Activated CD4-positive, CD25-positive, alpha-beta regulatory T cell treated with anti-CD3 and anti-CD28 coated beads, Interleukin-2, amount 50 U/mL, for 24 hours (primary cell): Measurements from ENCODE around the gene TEX26.

Source experiments
- ATAC-seq, 2 donors: fragments of 150-1000 bp; cut with Tn5 transposase; one replicate each; pipeline ENCODE4 v1.10.0; 2021; ENCODE audit warnings: mild to moderate bottlenecking in 1 of 2, moderate library complexity in 1 of 2

The TEX26 gene

DNA sequence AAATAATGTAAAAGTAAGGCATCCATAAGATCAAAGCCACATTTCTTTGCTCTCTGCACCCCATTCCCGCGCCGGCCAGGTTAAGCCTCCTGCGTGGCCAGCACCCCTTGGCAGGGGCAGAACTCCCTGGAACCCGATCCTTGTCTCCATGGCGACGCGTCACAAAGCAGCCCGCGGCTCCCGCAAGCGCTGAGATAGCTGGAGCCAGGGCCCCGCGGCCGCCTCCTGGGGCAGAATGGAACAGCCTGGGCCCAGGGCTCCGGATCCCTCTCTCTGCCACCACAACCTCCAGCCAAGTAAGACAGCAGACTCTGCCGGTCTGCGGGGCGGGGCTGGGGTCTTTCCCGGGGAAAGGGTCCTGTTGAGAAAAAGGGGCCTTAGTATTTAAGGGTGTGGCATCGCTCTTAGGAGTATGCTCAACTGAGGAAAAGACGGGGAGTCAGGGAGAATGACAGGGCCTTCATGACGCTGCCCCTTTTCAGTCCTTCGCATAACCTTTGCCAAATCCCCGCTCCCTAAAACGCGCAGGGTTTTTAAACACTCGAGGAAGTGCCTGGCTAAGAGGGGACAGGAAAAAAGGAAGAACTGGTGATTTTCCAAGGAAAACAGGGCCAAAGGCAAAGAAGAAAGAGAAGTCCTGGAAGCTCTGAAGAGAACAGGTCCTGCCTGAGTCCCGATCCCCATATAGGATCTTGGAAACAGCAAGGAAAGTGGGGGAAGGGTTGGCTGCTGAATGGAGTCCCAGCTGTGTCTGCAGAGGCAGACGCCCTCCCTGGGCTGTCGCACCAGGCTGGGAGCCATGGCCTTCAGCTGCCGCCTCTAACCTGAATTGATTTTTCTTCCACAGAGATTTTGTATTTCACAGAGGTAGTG lies at the start of gene TEX26:
Gene TEX26, plus strand, starts transcription at position 176 of the 873 bp plus-strand sequence. Its CDS starts 60 bp downstream, at position 236.
- ATAC-seq = no peak

DNA sequence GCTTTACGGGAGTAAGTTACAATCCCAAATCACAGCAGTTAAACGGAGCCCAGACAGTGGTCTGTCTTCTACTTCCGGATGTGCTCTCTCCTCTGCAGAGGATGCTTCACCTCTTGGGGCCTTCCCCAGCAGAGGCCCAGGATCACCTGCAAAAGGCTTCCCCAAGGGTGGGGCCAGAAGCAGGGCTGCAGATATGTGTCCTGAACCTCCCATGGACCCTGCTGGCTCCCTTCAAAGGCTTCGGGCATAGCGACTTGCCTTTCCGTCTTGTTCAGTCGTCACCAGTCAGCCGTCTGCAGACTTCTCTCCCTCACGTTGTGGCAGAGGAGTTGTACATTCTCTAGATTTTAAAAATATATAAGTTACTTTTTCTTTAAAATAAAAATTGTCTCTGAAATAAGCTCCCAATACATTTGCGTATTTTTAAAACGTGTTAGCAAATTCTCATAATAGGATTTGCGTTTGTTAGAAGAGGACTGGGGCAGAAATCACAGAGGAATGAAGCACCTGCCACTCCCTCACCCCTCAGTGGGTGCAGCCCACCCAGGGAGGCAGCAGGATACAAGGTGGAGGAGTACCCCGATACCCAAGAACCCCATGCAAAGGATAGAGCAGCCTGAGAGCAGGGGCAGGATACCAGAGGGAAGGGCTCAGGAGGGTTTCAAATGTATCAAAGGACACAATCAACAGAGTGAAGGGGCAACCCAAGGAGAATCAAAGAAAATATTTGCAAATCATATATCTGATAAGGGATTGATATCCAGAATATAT lies 49.3 kb upstream of the TEX26 start:
- ATAC-seq = no peak

DNA sequence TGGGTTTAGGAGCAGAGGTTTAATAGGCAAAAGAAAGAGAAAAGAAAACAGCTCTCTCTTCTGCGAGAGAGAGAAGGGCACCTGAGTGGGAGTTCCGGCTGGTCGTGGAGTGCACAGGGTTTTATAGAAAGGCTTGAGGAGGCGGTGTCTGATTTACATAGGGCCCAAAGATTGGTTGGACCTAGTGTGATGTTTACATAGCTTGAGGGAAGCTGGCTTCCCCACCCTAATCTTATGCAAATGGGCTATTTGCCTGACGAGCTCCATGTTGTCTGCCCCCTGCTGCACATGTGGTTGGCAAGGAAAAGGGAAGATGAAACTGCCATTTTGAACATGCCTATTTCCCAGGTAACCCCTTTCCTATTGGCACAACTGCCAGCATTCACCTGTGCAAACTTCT lies 47.9 kb upstream of the TEX26 start:
- peak in 1 of 2 donors; percentile 20 for ATAC-seq

DNA sequence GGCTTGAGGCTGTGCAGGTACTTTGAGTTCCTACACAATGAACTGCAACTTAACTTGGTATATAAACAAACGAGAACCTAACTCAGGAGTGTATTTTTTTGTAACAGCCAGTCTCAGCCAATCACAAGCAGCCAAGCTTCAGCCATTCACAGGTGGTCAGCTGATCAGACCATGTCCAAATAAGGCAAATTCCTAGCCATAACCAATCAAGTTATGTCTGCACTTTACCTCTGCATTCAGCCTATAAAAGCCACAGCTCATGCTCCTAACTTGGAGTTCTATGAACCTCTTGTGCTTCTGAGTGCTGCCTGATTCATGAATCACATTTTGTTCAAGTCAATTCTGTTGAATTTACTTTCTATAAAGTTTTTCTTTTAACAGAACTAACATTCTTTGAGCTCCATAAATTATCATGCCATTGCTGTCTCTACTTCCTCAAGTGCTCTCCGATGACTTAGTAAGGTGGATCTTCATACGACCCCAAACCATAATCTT lies 43.2 kb upstream of the TEX26 start:
- ATAC-seq = no peak

DNA sequence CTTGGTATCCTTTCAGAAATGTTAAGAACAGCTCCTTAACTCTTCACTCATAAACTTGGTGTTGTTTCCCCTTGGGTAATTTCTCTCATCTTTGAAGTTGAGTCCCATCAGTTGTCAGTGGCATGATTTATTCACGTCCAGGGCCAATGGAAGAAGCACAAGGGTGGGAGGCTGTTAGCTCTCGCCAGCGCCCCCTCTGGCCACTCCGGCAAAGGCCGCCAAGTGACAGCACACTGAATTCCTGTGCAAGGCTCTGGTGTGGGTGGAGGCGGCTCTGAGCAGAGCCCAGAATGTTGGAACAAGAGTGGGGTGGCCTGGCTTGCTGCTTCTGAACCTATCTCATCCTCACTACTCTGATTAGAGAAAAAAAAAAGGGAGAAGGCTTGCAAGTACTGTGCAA lies 39.5 kb upstream of the TEX26 start:
- no peak for ATAC-seq

DNA sequence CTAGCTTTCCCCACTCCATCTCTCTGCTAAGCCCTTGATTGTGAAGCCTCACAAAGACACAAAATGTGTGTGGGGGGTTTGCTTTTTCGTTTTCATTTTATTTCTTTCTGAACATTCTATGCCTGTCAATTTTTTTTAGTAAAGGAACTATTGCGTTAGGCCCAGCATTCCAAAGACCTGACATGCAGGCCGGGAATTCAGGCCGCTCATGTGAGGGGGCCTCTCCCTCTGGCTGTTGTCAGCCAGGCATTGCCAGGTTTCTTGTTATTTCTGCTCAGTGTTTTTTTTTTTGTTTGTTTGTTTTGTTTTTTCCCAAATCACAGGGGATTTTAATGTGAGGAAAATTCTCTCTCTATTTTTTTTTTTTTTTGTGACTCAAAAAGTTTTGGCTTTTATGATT lies 36.7 kb upstream of the TEX26 start:
- ATAC-seq = no peak

DNA sequence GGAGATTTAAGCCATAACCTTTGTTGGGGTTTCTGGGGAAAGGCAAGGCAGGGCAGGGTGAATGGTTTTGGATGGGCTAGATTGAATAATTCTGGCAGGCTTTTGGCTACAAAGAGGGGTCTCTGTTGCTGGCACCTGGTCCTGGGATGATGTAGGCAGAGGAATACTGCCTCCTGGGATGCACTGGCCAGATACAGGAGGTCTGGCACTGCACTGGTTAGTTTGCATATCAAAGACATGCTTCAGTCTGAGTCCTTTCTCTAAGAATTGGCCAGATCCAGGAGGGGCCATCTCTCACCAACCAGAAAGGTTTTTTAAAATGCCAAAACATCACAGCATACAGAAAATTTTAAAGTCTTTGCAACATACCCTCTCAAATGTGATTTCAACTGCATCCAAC lies 34.4 kb upstream of the TEX26 start:
- no peak for ATAC-seq

DNA sequence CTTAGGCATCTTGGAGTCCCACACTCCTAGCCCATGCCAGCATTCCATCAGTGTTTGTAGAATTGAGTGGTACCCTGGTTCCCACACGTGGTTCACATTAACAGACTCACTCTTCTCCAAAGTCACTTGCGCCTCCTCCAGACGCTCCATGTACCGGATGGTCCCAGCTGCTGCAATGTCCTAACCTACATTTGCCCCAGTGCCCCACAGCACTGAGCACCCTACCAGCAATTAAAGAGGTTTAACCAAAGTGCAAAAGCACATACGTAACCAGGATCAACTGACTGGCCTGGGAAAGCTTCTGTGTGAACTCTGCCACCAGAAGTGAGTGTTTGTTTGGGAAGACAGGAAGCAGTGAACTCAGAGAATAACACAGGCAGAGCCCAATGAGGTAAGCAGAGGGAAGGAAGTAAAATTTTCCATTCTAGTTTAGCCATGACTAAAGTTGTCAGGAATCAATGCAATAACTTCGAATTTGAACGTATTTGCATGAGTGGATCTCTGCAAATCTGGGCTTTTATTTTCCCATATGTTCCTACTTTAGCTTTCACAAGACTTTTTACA lies 33.7 kb upstream of the TEX26 start:
- peak in 1 of 2 donors; percentile 20 for ATAC-seq

DNA sequence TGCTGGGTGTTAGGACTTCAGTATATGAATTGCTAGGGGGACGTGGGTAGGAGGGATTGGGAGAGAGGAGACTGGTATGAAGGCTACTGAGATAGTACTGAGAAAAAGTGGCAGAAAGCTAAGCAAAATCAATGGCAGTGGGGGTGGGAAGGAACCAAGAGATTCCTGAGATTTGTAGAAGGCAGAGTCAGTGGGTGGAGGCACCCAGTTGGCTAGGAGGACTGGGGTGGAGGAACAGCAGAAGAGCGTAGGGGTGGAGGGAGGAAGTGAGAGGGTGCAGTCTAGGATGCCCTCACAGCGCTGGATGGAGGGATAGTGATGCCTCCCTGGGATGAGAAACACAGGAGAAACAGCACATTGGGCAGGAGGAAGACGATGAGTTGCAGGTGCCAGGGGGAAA lies 32.0 kb upstream of the TEX26 start:
- no peak for ATAC-seq

DNA sequence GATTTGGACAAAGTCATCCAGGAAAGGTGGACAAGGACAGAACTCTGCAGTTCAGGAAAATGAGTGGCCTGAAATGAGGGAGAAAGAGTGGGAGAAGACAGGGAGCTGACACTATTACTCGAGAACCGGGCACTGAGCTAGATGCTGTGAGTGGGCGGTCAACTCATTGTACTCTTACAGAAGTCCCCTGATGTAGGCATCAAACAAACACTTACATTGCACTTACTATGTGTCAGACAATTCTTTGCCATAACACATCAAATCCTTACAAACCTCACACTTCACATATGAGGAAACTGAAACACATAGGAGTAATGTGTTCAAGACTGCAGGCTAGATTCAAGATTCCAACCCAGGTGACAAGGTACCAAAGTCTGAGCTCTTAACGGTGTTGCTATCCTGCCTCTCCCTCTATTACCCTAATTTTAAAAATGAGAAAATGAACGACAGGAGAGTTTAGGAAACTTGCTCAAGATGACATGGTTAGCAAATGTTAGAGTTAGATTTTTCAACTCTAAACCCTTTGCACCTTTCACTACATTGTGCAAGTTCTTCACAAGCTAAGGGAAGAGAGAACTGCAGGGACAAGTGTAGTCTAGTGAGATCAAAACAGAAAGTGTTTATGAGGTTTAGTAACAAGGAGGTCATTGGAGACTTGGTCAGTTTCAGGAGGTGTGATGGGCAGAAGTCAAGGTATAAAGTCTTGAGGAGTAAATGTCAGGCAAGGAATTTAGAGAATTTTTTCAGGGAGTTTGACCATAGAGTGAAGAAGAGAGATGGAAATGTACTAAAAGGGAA lies 31.3 kb upstream of the TEX26 start:
- peak in 1 of 2 donors; percentile 27 for ATAC-seq

DNA sequence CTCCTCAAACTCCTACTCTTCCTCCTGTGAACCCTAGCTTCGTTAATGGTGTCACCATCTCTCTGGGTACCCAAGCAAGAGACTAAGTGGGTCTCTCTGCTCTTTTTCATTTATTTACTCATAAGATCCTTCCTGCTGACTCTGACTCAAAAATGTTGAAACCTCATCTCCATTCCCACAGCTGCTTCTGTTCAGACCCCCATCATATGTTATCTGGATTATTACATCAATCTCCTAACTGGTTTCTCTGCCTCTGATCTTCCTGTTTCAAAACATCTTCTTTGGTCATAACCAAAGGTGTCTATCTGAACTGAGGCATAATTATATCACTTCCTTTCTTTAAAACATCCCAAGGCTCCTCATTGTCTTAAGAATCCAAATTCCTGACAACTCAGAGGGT lies 28.4 kb upstream of the TEX26 start:
- ATAC-seq = no peak

DNA sequence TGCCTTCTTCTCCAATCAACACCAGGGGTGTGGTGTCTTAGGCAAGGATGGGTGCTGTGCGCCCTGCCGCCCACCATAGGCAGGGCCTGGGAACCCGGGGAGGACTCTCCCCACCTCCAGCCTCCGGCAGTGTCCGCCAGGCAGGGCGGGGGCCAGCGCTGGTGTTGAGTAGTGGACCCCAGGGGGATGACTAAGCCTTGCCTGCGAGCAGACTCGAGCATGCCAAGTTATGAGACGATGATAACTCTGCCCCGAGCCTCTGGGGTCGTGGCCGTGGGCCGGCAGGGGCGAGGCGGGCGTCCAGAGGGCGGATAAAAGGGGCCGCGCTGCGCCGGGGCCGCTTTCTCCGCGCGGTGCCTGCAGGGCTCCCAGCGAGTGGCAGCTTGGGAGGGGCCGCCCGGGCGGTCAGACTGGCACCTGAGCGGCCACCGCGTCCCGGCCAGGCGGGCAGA lies 26.5 kb upstream of the TEX26 start, which contains the start of gene MEDAG:
Gene MEDAG, plus strand, starts transcription at position 340 of the 452 bp plus-strand sequence. CDS start 245 bp downstream, outside the sequence.
- no peak for ATAC-seq

DNA sequence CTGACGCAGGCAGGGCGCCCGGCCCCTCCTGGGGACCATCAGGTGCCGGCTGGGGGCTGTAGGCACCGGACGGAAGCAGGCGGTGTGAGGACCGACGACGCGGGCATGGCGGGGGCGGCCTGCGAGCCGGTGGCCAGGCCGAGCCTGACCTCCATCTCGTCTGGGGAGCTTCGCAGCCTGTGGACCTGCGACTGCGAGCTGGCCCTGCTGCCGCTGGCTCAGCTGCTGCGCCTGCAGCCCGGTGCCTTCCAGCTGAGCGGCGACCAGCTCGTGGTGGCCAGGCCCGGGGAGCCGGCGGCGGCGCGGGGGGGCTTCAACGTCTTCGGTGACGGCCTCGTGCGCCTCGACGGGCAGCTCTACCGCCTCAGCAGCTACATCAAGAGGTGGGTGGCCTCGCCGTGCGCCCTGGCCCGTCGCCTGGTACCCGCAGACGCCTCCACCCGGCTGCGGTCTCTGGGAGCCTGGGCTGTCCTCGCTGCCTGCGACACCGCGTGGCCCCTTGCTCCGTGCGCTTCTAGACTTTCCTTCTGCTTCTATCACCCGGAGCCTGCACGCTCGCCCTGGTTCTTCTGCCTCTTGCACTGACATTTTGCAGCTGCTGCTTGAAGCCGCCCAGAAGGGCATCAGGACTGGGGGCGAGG lies 25.9 kb upstream of the TEX26 start:
- no peak for ATAC-seq

DNA sequence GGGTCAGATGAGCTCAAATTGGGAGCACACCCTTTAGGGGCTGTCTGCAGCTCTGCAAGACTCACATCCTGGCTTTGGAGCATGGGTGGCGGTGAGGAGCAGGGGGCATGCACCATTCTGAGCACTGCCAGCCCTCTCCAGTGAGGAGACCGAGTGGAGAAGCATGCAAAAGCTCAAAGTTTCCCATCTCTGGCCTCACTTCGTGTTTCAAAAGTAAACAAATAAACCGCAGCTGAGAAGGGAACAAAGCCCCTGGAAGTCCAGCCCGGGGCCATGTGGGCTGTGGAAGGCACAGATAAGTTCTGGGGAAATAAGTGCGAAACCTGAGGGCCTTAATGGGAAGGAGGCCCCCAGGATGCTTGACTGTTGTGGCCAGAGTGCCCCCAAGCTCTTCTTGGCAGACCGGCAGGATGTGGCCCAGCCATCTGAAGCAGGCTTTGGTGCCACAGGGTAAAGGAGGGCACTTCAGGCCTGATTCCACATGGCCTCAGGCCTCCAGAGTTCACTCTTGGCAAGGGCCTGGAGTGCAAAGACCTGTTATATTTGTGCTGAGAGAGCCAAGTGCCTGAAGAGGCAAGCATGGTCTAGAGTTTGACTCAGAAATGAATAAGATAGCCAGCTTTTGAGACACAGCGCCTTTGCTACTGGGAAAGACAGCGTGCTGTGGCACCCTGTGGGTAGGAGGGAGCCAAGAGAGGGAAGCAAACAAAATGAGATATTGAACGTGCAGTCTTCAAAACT lies 25.2 kb upstream of the TEX26 start:
- no peak for ATAC-seq

DNA sequence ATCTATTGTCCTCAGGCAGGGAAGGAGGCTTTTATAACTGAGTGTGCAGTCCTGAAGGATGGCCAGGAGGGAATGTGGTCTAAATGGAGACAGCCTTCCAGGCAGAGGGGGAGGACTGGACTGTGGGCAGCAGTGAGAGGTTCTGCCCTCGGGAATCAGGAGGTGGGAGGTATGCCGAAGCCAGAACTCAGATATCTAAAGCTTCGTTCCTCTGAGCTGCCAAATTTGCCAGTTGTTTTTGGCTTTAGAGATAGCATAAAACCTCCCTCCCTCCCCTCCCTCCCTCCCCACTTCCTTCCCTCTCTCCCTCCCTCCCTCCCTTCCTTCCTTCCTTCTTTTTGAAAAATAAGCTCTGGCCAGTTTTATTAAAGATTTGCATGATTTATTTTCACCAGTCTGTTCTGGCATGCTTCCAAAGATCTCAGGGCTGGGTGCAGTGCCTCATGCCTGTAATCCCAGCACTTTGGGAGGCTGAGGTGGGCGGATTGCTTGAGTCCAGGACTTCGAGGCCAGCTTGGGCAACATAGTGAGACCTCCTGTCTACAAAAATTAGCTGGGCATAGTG lies 24.0 kb upstream of the TEX26 start:
- ATAC-seq = no peak

DNA sequence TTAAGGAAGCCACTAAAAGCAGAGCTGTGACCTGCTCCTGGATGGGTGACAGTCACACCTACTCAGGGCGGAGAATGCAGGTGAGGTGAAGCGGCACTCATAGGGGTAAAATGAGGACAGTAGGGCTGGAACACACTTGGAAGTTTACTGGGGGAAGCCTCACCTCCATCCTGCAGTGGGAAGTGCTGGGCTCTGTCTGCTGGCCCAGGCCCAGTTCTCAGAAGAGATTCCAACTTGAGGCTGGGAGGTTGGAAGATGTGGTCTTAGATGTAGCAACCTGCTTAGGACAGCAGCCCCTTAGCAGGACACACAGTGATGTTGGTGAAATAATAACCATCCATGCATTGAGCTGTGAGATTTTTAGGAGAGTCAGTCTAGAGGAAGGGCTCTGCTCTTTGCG lies 21.8 kb upstream of the TEX26 start:
- no peak for ATAC-seq

DNA sequence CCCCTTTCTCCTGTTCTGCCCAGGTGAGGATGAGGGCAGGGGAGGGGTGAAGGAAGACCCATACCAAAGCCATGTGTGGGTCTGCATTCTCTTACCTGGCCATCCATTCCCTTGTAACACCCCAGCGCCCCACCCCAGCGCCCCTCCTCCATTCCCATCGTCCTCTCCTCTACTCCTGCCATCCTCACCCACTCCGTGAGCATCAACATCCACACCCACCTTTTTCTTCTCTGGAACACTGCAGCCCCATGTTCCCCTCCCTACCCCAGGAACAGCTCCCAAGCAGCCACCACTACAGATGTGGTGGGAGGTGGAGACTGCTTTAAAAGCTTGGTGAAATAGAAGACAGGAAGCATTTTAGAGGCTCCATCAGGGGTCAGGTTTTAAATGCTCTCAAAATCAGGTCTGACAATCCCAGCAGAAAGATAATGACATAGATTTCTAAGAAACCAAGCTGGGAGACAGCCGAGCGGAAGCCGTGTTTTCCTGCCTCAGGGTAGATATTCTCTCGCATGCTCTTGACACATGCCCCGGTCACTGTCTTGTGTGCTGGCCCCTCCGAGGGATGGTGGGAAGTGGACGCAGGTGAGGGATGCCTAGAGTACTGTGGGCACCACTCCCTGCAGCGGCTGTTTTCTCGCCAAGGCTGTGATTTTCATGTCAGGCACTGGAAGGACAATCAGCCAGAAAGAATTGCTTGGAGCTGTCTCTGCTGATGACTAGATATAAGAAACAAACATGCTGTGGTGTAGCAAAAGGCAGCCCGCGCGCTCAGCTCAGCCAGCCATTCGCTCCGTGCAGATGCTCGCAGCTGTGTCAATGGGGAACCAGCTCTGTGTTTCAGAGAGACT lies 16.5 kb upstream of the TEX26 start:
- ATAC-seq = no peak

DNA sequence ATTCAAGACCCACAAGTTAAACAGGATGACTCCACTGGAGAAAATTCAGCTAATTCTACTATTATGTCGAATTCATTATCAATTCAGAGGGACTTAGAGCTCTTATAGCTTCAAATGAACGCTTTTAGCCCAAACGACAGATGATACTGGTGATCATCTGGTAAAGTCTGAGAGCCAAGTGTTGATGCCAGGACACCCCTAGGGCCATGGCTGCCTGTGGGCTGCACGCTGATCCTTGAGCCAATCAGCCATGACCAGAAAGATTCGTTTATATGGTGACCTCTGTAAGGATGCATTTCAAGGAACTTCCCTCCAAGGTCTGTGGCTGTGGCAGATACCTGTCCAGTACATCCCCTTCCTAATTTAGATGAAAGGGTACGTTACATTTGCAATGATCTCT lies 15.5 kb upstream of the TEX26 start:
- no peak for ATAC-seq

DNA sequence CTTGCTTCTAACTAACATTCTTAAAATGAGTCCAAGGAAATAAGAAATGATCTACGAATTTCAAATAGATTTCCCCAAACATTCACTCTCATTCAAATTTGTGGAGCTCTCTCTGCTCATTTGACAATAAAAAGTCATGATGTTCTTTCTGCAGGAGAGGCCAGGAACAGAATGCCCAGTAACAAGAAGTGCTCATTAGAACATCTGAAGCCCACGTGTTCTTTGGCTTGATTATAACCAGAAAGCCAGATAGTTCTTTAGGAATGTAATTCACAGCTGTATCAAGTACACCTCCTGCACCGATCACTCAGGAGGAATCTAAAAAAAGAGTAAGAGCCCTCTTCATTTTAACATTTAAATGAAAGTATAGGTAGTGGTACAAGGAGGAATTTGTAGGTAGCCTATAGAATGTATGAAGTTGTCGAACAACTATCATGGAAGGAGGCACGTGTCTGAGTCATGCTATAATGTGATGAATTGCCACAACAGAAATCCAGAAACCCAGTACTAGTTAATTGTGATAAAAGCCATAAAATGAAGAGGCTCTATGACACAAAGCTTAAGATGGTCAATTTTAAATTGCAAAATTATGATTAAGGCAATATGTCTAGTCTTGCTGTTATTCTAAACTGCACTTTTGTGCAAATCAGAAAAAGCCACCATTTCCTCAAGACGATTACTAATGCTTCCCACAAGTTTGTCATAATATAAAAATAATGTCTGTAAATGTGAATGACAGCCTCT lies 13.6 kb upstream of the TEX26 start:
- no peak for ATAC-seq
